ENCODE results near the gene MORN1. TPM values are rescaled to one million over a fixed set of nuclear protein-coding genes. Genes with fewer than 3 reads are reported as not detected.

Gene MORN1
- total and polyA plus RNA-seq, 9 of the 15 experiments (the other 6 are each of a cell fraction or from before 2014, with no cell fraction given): 0.24 to 9.3 (median 4.2) TPM

DNA sequence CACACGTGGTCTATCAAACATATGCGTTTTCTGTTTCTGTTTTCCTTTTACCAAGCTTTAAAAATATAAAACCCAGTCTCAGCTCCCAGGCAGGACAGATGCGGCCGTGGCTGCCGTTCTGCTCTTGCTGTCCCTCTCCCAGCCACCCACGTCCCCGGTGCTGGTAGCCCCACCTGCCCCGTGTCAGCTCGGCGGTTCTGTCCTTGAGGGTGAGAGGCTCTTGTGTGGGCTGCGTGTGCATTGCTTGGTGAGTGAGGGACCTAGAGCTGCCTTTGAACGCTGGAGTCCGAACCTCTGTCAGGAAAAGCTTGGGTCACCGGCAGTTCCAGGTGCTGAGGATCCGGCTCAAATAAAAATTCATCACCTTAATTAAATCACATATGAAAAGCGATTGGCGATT is 4.7 kb upstream of the MORN1 start:
- DNase-seq (ENCODE audit: extremely low read depth in 1 of 4, low spot score in 3 of 4) (no peak), FAIRE-seq (no peak), ATAC-seq (no peak)
- BruUV-seq (replicated peaks): no TSS peak
- Histone ChIP-seq H3K9ac (ENCODE audit: insufficient read depth in 1 of 2, low read depth in 2 of 2, low read length in 2 of 2) (peak overlapping the region in 1 of 2 experiments; percentile 74; a peak in 2 of 4 replicates), H3K27ac (ENCODE audit: extremely low read depth, low read depth, low read length) (no peak overlapping the region), H3K79me2 (ENCODE audit: control insufficient read depth, insufficient read depth, low read length) (peaks cover 46% of the 10 kb centered on the region), H3K4me1 (replicated peaks in 1 of 2; ENCODE audit: control insufficient read depth in 2 of 2, insufficient read depth in 2 of 2, low read length in 2 of 2) (peaks cover 14 to 36% of the 10 kb centered on the region in 2 experiments; a peak in 4 of 5 replicates), H3K9me1 (ENCODE audit: control insufficient read depth, insufficient read depth, low read length) (peaks cover 7% of the 10 kb centered on the region), H3K4me3 (no peak overlapping the region), H3K4me2 (ENCODE audit: insufficient read depth, low read length) (no peak overlapping the region), H2AFZ (ENCODE audit: low read depth, low read length) (no peak overlapping the region), H4K20me1 (replicated peaks; ENCODE audit: control insufficient read depth, insufficient read depth, low read length) (peaks cover 18% of the 10 kb centered on the region; the same call in 1 of the 2 replicates), H3K27me3 (ENCODE audit: control insufficient read depth in 2 of 2, insufficient read depth in 2 of 2, low read length in 2 of 2) (no peaks in the 10 kb centered on the region), H3K9me3 (replicated peaks; ENCODE audit: control insufficient read depth, insufficient read depth, low read depth, low read length) (no peaks in the 10 kb centered on the region), H3K36me3 (ENCODE audit: control insufficient read depth, insufficient read depth, low read length) (peaks cover 82% of the 10 kb centered on the region)
- intact Hi-C loops (cut with micrococcal nuclease): no loop called here
- in situ Hi-C loops (cut with MboI): no loop called here
- CTCF ChIA-PET (ENCODE audit: low intra/inter-chr PET ratio): no interaction called here
- TF ChIP-seq, protein P1, sequence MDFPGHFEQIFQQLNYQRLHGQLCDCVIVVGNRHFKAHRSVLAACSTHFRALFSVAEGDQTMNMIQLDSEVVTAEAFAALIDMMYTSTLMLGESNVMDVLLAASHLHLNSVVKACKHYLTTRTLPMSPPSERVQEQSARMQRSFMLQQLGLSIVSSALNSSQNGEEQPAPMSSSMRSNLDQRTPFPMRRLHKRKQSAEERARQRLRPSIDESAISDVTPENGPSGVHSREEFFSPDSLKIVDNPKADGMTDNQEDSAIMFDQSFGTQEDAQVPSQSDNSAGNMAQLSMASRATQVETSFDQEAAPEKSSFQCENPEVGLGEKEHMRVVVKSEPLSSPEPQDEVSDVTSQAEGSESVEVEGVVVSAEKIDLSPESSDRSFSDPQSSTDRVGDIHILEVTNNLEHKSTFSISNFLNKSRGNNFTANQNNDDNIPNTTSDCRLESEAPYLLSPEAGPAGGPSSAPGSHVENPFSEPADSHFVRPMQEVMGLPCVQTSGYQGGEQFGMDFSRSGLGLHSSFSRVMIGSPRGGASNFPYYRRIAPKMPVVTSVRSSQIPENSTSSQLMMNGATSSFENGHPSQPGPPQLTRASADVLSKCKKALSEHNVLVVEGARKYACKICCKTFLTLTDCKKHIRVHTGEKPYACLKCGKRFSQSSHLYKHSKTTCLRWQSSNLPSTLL (IDR thresholded peaks at IDR 0.05): no peak
- peak; percentile 68 for TF ChIP-seq POLR2G (IDR thresholded peaks at IDR 0.05; ENCODE audit: low read depth, low read length)
- TF ChIP-seq, protein P2, sequence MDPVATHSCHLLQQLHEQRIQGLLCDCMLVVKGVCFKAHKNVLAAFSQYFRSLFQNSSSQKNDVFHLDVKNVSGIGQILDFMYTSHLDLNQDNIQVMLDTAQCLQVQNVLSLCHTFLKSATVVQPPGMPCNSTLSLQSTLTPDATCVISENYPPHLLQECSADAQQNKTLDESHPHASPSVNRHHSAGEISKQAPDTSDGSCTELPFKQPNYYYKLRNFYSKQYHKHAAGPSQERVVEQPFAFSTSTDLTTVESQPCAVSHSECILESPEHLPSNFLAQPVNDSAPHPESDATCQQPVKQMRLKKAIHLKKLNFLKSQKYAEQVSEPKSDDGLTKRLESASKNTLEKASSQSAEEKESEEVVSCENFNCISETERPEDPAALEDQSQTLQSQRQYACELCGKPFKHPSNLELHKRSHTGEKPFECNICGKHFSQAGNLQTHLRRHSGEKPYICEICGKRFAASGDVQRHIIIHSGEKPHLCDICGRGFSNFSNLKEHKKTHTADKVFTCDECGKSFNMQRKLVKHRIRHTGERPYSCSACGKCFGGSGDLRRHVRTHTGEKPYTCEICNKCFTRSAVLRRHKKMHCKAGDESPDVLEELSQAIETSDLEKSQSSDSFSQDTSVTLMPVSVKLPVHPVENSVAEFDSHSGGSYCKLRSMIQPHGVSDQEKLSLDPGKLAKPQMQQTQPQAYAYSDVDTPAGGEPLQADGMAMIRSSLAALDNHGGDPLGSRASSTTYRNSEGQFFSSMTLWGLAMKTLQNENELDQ (CRISPR knock-in tag; IDR thresholded peaks at IDR 0.05; ENCODE audit: borderline replicate concordance): no peak
- TF ChIP-seq HIVEP1 (CRISPR knock-in tag; IDR thresholded peaks at IDR 0.05): no peak
- TF ChIP-seq, protein P3, sequence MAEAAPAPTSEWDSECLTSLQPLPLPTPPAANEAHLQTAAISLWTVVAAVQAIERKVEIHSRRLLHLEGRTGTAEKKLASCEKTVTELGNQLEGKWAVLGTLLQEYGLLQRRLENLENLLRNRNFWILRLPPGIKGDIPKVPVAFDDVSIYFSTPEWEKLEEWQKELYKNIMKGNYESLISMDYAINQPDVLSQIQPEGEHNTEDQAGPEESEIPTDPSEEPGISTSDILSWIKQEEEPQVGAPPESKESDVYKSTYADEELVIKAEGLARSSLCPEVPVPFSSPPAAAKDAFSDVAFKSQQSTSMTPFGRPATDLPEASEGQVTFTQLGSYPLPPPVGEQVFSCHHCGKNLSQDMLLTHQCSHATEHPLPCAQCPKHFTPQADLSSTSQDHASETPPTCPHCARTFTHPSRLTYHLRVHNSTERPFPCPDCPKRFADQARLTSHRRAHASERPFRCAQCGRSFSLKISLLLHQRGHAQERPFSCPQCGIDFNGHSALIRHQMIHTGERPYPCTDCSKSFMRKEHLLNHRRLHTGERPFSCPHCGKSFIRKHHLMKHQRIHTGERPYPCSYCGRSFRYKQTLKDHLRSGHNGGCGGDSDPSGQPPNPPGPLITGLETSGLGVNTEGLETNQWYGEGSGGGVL (CRISPR knock-in tag; IDR thresholded peaks at IDR 0.05): no peak
- TF ChIP-seq RCOR1 (IDR thresholded peaks at IDR 0.05; ENCODE audit: borderline replicate concordance in 1 of 2, low read depth in 2 of 2, low read length in 2 of 2): no peak
- WGBS (ENCODE audit: insufficient coverage, low coverage, missing lambda C conversion rate): 93% methylated on average over 17 of the region's 17 CpGs
- POLR2A ChIA-PET: interaction anchor here (0.5 to 3.9 kb wide), 2 partner anchors 11 to 212 kb away, joined by 3 to 24 read pairs; no protein-coding TSS in a partner anchor

Data from K562 (cell line).